ENCODE data around the gene GTF2F2.
"Not testable (repeated sequence)": the region's sequence is repeated elsewhere in the genome, so short reads cannot be mapped to it uniquely, and the experiment has no call there.

Gene GTF2F2

DNA sequence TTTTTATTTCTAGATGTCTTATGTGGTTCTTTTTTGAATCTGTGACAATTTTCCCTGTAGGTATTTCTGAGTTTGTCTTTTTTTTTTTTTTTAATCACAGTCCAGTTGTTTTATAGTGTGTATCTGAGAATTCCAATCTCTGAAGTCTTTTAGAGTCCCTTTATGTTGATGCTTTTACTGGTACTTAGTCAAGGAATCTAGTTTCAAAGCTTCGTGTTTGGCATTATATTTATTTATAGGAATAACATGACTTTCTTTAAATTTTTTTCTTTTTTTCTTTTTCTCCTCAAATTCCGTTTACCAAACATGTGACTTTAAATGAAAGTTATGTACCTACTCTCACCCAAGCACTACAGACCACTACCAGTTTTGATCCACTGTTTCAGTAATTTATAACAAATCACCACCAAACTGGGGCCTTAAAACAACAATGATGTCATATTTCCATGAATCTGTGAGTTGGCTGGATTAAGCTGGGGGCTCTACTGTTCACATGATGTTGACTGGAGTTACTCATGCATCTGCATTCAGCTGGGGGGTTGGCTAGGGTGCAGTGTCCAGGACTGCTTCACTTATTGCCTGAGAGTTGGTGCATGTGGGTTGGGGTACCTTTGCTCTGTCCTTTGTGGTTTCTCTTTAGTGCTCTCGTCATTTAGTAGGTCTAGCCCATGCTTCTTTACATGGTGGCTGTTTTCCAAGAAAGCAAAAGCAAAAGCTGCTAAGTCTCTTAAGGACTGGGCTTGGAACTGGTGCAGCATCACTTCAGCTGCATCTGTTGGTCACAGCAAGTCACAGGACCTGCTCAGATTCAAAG lies 58.2 kb downstream of the GTF2F2 start:
- no peak for DNase-seq (ENCODE audit: low spot score)

DNA sequence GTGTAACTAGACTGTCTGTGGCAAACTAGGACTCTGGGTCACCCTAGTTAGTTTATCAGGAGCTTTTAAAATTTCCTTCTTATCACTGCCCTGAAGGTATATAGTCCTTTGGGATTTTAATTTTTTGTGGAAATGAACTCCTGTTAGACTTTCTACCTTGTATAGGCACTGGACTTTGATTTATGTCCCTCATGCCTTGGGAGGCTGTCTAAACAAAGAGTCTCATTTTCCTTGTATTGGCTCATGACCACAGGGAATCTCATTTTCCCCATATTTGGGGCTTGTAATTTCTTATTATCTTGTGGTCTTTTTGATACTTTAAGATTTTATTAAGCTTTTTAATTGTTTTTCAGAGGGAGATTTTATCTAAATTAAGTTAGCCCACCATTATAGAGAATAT lies 59.1 kb downstream of the GTF2F2 start:
- DNase-seq (ENCODE audit: low spot score) = no peak

DNA sequence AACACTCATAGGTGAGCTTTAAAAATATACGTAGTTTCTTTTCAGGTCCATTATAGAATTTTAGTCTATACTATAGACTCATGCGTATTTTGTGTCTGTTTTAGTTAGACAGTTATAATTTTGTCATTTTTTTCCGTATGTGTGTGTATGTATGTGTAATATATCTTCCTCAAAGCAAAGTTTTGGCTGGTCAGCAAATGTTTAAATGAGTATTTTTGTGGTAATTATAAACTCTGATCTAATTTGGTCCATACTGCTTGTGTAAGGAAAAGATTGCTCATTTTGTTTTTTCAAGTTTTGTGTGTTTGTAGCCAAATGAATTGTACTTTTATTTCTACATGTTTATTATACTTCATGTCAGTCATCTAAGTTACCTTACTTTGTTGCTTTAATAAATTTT lies 60.0 kb downstream of the GTF2F2 start:
- DNase-seq (ENCODE audit: low spot score) = no peak

DNA sequence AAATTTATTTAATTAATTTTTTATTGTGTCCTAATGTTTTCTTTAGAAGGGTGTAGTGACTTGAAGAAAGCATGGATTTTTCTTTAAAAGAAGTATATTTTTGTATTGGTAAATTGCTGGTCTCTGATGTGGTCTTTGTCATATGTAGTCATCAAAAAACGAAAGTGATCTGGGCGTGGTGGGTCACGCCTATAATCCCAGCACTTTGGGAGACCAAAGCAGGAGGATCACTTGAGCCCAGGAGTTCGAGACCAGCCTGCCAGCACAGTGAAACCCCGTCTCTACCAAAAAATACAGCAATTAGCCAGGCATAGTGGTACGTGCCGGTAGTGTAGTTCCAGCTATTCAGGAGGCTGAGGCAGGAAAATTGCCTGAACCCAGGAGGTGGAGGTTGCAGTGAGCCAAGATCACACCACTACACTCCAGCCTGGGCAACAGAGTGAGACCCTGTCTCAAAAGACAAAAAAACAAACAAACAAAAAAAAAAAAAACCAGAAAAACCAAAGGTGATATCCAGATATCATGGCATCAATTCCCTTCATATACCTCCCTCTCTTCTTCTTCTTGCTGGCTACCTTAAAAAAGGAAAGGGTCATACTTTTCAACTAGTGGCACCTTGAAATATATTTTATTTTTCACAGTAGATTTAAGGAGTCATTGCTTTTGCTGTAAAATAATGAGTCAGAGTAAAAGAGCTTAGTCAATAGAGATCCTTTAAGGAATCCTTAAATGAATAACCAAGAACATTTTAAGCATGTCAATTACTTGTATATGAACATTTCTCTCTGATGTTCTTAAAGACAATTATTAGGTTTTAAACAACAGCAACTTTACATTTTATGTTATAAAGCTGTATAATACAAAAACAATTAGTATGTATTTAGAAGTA lies 60.6 kb downstream of the GTF2F2 start:
- DNase-seq (ENCODE audit: low spot score) = peak; percentile 30

DNA sequence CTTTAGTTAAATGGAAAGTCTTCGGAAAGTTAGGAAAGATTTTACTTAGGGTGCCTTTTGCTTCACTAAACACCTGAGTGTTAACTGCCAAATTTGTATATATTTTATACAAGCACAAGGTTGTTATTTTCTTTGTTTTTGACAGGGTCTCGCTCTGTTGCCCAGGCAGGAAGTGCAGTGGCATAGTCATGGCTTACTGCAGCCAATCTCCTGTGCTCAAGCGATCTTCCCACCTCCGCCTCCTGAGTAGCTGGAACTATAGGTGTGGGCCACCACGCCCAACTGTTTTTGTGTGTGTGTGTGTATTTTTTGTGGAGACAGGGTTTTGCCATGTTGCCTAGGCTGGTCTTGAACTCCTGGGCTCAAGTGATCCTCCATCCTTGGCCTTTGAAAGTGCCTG lies 64.4 kb downstream of the GTF2F2 start:
- no peak for DNase-seq (ENCODE audit: low spot score)

DNA sequence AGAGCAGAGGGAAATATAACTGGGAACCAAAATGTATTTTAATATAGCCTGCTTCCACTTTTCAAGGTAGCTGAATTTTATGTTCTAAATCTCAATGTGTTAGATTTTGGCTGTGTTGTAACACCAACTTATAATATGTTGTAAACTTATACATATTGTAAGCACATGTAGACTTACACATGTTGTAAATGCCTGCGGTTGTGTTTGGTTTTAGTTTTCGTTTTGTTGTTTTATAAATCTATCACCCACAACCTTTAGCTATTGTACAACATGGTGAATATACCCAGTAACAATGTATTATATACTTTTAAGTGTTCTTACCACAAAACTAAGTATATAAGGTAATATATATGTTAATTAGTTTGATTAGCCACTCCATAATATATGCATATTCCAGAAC lies 65.0 kb downstream of the GTF2F2 start:
- no peak for DNase-seq (ENCODE audit: low spot score)

DNA sequence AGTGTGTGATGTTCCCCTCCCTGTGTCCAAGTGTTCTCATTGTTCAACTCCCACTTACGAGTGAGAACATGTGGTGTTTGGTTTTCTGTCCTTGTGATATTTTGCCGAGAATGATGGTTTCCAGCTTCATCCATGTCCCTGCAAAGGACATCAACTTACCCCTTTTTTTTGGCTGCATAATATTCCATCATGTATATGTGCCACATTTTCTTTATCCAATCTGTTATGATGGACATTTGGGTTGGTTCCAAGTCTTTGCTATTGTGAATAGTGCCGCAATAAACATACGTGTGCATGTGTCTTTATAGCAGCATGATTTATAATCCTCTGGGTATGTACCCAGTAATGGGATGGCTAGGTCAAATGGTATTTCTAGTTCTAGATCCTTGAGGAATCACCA lies 68.8 kb downstream of the GTF2F2 start:
- DNase-seq (ENCODE audit: low spot score) = not testable (repeated sequence)

DNA sequence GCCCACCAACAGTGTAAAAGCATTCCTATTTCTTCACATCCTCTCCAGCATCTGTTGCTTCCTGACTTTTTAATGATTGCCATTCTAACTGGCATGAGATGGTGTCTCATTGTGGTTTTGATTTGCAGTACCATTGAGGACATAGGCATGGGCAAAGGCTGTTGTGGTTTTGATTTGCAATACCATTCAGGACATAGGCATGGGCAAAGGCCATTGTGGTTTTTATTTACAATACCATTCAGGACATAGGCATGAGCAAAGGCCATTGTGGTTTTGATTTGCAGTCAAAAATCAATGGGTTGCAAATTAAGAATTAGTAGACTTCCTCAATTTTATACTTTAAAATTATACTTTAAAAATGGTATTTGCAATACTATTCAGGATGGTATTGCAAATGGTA lies 69.2 kb downstream of the GTF2F2 start:
- not testable (repeated sequence) for DNase-seq (ENCODE audit: low spot score)

DNA sequence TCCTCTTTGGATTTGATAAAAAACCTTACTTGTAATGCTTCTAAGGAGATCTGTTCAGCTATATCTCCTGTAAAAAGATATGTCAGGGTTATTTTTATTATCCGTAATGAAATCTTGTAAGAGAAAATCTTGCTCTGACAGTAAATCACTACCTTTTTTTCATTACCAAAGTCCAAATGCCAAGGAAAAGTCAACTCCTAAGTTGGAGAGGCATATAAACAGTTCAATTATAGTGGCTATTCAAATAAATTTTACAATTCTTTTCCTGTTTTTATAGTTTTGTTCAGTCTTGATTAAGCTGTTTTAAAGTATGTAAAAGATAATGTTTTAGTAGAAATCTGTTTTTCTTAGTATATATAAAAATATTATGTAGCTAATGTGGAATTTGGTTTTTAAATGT lies 71.6 kb downstream of the GTF2F2 start:
- DNase-seq (ENCODE audit: low spot score) = no peak

DNA sequence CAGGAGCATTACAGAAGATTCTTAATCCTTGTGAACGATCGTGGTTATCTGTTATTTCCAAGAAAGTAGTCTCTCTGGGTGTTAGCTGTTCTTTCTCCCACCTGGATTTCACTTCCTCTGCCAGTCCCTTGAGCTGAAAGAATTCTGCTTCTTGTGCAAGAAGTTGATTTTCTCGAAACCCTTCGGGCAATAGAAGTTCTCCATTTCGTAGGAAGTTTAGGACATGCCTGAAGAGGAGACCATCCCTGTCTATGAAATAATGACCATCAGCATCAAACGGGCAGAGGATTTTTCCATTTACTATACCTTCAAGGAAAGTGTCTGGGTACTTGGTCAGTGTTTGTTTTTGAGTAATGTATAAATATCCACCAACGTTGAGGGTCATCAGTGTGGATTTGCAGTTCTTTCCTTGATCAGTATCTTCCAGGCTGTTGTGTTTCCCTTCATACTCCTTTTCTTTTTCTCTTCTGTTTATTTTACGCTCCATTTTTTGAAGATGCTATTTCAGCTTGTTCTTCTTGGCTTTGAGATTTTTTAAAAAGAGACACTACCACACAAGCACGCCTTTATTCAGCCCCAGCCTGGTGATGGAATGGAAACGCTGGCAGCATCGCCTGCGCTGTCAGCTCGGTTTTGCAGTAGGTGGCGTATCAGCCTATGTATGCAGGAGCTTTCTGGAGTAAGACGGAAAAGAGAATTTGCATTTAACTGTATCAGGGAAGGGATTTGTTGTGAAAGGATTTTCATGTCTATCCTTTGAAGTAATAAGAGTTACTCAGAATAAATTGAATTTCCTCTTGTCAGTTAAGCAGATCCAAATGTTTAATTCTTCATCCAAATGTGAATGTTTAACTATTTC lies 74.0 kb downstream of the GTF2F2 start:
- DNase-seq (ENCODE audit: low spot score) = no peak

DNA sequence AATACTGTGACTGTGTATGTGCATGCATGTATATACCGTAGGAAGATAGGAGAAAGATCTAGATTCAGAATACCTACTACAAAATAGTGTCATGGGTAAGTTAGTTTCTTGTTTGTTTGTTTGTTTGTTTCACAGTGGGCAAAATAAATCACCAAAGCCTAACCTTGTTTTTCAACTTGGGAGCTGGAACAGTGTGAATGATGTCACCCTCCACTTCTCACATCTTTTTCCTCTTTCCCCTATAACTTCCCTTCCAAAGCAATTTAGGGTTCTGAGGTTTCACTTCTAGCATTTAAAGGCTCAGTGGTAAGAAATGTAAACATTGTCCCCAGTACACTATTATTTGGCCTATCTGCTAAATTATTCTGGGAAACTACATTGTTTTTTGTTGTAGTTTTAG lies 75.1 kb downstream of the GTF2F2 start:
- DNase-seq (ENCODE audit: low spot score) = no peak

DNA sequence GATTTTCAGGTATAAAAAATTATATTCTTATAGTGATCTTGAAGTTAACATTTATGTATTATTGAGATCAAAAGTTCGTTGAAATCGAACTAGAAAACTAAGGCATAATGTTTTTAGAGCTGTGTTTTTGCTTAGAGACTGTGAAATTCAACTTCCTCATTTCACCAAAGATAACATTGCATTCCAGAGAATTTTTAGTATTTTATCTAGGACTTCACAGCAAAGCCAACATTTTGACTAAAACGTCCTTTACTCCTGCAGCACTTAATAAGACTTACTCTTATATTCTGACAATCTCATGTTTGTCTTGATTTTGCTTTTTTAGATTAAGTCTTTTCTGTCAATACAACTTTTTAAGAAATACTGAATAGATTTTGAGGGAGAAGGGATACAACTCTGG lies 75.8 kb downstream of the GTF2F2 start:
- DNase-seq (ENCODE audit: low spot score) = no peak

DNA sequence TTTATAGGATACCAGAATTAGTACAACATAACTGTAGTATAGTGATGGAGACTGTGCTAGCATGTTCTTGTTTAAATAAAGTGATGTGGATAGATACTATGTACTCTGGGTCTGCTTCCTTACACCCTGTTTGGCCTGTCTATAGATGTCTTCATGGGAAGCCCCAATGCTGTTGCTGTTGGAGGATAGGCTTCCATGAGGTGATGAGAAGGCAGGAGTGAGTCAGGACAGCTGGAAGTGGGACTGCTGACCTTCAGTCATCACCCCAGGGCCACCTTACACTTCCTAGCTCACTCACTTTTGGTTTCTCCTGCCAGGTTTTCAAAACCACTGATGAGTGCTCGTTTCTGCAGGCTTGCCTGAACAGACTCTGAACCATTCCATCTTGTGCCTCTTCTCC lies 76.3 kb downstream of the GTF2F2 start:
- peak; percentile 32 for DNase-seq (ENCODE audit: low spot score)

DNA sequence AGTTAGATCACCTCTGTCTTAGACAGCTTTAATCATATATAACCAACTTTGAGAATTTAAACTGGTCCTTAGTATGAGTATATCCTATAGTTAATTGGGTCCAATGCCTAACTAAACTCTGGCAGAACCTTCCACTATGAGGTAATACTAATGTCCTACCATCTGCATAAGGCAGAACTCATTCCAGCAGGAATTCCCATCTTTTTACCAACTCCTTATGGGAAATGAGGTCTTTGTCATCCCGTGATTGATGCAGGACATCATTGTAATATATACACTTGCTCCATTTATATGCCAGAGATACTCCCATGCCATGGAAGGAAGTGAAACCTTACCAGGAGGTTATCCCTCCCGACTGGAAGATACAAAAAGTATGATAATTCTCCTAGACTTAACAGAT lies 77.7 kb downstream of the GTF2F2 start:
- DNase-seq (ENCODE audit: low spot score) = no peak

DNA sequence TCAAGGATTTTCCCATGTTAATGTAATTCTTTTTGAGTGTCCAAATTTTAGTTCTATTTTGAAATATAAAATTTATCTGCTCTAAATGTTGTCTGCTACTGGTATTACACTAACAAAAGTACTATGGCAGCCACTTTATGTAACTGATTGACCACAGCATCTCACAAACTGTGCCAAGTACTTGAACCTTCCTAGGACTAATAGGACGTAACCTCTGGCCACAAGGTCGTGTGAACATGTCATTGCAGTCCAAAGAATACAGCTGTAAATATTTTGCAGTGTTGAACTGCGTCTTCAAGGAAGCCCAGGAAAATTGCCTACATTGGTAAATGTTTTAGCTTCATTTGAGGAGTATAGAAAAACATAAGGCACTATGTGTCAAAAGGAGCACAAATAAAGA lies 78.6 kb downstream of the GTF2F2 start:
- DNase-seq (ENCODE audit: low spot score) = no peak

DNA sequence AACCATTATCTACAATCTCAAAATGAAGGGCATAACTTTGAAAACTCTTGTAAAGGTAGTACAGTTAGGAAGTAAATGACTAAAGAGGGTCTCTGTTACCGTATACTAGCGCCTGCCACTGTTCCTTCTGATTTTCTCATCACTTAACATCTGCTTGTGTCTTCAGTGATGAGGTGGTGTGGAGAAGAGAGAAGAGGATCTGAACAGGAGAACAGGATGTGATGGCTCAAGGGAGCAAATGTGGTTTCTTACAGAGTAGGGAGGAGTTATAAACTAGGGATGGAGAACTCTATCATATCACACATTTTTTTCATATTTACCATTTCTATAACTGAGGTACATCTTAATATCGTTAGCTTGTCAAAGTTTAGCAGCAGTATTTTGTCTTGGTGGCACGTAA lies 79.4 kb downstream of the GTF2F2 start:
- DNase-seq (ENCODE audit: low spot score) = no peak

DNA sequence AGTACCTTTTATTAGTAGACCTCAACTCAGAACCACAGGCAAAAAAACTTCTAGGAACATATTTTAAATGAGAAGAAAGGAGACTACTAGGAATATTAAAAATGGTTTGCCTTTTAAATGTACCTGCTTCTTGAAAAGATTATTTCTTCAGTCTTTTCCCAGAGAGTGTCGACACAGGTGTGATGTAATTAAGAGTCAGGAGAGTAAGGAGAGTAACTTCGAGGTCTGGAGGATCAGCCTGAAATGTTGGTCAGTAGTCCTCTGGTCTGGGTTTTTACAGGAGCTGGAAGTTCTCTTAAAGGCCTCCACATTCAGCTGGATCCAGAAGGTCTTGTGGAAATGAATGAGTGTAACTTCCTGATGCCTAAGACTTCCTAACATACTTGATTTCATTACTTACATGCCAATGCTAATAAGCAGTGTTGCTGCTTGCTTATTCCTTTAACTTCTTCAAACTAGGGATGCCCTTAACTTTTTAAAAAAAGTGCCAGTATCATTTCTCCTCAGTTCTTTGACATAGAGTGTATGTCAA lies 80.5 kb downstream of the GTF2F2 start, which contains the start of gene KCTD4:
Gene KCTD4, minus strand, starts transcription at position 345 of the 532 bp plus-strand sequence. CDS start 6,478 bp downstream, outside the sequence.
- no peak for DNase-seq (ENCODE audit: low spot score)

DNA sequence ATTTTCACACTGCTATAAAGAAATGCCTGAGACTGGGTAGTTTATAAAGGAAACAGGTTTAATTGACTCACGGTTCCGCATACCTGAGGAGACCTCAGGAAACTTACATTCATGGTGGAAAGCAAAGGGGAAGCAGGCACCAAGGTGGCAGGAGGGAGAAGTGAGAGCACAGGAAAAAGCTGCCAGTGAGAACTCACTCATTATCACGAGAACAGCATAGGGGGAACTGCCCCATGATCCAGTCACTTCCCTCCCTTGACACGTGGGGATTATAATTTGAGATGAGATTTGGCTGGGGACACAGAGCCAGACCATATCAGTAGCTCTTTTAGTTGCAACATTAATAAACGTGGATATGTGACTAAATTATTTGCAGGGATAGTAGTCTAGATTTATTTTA lies 84.8 kb downstream of the GTF2F2 start:
- DNase-seq (ENCODE audit: low spot score) = no peak

DNA sequence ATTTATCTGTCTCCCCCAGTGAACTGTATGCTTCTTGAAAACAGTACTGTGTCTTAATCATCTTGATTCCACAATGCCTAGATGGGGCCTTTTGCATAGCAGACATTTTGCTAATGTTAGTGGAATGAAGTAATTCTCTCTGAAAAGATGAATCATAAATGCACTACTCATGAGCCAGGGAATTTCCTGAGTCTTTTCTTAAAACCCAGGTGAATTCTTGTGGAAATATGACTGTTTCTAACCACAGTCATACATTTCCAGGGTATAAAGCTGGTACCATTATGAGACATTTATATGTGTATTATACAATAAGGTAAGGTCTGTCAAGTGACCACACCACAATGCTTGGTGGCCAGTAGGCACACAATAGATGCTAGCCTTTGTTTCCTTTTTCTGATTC lies 86.0 kb downstream of the GTF2F2 start:
- DNase-seq (ENCODE audit: low spot score) = peak; percentile 96

DNA sequence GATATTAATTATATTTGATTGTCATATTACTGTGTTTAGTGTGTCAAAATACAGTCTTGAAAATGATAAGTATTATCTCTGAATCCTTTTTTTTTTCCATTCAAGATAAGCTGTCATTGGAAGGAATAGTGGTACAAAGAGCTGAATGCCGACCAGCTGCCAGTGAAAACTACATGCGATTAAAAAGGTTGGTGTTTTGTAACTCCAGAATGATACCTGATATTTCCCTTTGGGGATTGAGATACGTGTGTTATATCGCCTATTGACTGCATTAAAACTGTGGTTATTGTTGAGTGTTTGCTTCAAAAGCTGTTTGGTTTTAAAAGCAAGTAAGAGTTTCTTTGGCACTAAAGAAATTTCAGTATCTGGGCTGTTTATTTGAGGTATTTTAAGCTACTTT lies 87.0 kb downstream of the GTF2F2 start:
- DNase-seq (ENCODE audit: low spot score) = no peak

DNA sequence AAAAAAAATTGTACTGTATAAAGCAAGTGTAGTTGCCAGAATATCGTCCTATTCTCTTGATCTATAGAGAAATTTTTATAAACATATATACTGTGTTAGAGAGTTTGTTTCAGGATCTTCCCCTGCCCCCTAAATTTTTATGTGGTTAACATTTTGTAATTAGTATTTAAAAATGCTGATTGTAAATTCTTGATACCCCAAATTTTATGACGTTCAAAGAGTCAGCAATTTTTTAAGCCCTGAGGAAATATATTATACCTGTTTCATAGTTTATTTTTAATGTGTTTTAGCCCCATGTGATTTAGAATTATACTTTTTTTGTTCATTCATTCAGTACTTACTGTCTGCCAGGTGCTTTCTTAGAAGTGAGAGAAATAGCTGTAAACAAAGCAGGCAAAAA lies 87.8 kb downstream of the GTF2F2 start:
- no peak for DNase-seq (ENCODE audit: low spot score)

DNA sequence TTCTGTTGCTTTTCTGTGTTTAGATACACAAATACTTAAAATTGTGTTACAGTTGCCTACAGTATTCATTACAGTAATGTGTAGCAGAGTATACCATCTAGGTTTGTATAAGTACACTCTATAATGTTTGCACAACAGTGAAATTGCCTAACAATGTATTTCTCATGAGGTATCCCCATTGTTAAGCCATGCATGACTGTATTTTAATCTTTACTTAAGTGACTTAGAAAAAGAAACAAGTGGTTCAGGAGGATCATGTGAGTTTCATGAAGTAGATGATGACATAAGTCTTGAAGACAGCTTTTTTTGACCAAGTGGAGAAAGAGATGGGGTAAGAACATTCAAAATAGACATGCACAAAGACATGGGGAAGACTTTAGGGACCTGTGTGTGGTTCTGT lies 88.9 kb downstream of the GTF2F2 start:
- DNase-seq (ENCODE audit: low spot score) = no peak

Measured in RKO (cell line).